Hepatocyte (in vitro differentiated cells): ENCODE data around the gene MXI1.

Experiments
- EZH2 ChIP-seq: fragments of 200-600 bp; sonication (generic); IDR thresholded peaks from 2 replicates; pipeline ENCODE4 v1.6.1; 2016; ENCODE audit warnings: antibody characterized with exemption, mild to moderate bottlenecking, borderline replicate concordance
- TF ChIP-seq, protein P1 (sequence below): fragments of 200-600 bp; sonication (generic); IDR thresholded peaks from 2 replicates; pipeline ENCODE4 v1.5.1; 2016; ENCODE audit warnings: antibody characterized with exemption, mild to moderate bottlenecking; ENCODE audit not compliant: poor library complexity

DNA sequence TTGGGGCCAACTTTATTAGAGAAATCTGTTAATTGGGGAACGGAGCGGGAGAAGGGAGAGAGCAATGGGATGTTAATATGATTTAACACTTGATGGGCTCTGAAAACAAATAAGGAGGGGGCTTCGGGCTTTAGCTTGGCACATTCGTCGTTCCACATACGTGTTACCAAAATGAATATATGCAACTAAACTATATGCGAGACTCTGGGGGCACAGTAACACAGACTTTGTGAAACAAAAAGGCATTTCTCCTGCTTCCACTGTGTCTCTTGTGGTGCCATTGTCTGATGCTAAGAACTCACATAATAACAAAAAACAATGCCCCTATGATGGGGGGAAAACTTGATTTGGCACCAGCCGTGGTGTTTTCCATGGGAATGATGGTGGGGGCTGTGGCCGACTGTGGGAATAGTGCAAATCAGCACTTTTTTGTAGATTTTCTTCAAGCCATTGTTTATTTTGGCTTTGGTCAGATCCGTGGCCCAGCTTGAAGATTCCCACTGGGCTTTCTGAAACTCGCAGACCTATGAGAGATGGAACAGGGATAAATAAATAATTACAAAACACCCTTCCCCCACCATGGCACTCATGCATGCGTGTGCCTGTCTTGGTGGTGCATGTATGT, 2.2 kb upstream of the MXI1 start:
- TF ChIP-seq, protein P1, sequence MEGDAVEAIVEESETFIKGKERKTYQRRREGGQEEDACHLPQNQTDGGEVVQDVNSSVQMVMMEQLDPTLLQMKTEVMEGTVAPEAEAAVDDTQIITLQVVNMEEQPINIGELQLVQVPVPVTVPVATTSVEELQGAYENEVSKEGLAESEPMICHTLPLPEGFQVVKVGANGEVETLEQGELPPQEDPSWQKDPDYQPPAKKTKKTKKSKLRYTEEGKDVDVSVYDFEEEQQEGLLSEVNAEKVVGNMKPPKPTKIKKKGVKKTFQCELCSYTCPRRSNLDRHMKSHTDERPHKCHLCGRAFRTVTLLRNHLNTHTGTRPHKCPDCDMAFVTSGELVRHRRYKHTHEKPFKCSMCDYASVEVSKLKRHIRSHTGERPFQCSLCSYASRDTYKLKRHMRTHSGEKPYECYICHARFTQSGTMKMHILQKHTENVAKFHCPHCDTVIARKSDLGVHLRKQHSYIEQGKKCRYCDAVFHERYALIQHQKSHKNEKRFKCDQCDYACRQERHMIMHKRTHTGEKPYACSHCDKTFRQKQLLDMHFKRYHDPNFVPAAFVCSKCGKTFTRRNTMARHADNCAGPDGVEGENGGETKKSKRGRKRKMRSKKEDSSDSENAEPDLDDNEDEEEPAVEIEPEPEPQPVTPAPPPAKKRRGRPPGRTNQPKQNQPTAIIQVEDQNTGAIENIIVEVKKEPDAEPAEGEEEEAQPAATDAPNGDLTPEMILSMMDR = no peak
- no peak for TF ChIP-seq EZH2
